SHP77 treated with DMSO at 0.1 percent for 48 hours (cell line): ENCODE results near the gene PAX2.

ENCODE experiments used
- DNase-seq: peaks from one replicate; lab custom pipeline; 2025; lab: John Stamatoyannopoulos, UW

The PAX2 gene

GRCh38 chr10:100755821-100756220, 10.4 kb downstream of the PAX2 start:
- DNase-seq, result no peak

- no peak for DNase-seq
Observed at GRCh38 chr10:100759331-100759730, 13.9 kb downstream of the PAX2 start.

- DNase-seq, result no peak
Observed at GRCh38 chr10:100760726-100761125, 15.3 kb downstream of the PAX2 start.

- no peak for DNase-seq
Observed at GRCh38 chr10:100761191-100761590, 15.8 kb downstream of the PAX2 start.

- DNase-seq, result no peak
Observed at GRCh38 chr10:100763043-100763747, 17.8 kb downstream of the PAX2 start.

GRCh38 chr10:100766693-100767421, 21.5 kb downstream of the PAX2 start:
- peak; percentile 27 for DNase-seq

- no peak for DNase-seq
Observed at GRCh38 chr10:100767422-100767775, 22.0 kb downstream of the PAX2 start.

GRCh38 chr10:100769481-100769880, 24.1 kb downstream of the PAX2 start:
- DNase-seq, result no peak

GRCh38 chr10:100773646-100774045, 28.3 kb downstream of the PAX2 start:
- DNase-seq, result no peak

GRCh38 chr10:100774223-100774622, 28.8 kb downstream of the PAX2 start:
- DNase-seq, result no peak

GRCh38 chr10:100774876-100775275, 29.5 kb downstream of the PAX2 start:
- DNase-seq, result no peak

- DNase-seq, result no peak
Observed at GRCh38 chr10:100775386-100775785, 30.0 kb downstream of the PAX2 start.

- no peak for DNase-seq
Observed at GRCh38 chr10:100775871-100776270, 30.5 kb downstream of the PAX2 start.

GRCh38 chr10:100776671-100777070, 31.3 kb downstream of the PAX2 start:
- no peak for DNase-seq

- DNase-seq, result no peak
Observed at GRCh38 chr10:100779329-100779728, 33.9 kb downstream of the PAX2 start.

GRCh38 chr10:100780324-100780723, 34.9 kb downstream of the PAX2 start:
- DNase-seq, result no peak

GRCh38 chr10:100781145-100781665, 35.8 kb downstream of the PAX2 start:
- DNase-seq, result no peak

- no peak for DNase-seq
Observed at GRCh38 chr10:100782461-100783244, 37.3 kb downstream of the PAX2 start.

GRCh38 chr10:100784126-100784525, 38.7 kb downstream of the PAX2 start:
- no peak for DNase-seq

- no peak for DNase-seq
Observed at GRCh38 chr10:100786591-100786990, 41.2 kb downstream of the PAX2 start.

- DNase-seq, result no peak
Observed at GRCh38 chr10:100788002-100788903, 42.9 kb downstream of the PAX2 start.

GRCh38 chr10:100790761-100791208, 45.4 kb downstream of the PAX2 start:
- no peak for DNase-seq
